ENCODE measurements around the gene WDR38.

WDR38 gene

GRCh38 chr9:124894035-124894740 lies 40.9 kb downstream of the WDR38 start:
- TF ChIP-seq CTCF (conservative IDR thresholded peaks at IDR 0.05; ENCODE audit: low read depth, low read length), result no peak
- DNase-seq (ENCODE audit: low read depth), result no peak
- no peak overlapping the region for H3K4me3 ChIP-seq (ENCODE audit: low read depth, low read length)

GRCh38 chr9:124894741-124895170 lies 41.5 kb downstream of the WDR38 start:
- DNase-seq (ENCODE audit: low read depth), result peak; percentile 79
- TF ChIP-seq CTCF (conservative IDR thresholded peaks at IDR 0.05; ENCODE audit: low read depth, low read length), result peak; percentile 80

DNA sequence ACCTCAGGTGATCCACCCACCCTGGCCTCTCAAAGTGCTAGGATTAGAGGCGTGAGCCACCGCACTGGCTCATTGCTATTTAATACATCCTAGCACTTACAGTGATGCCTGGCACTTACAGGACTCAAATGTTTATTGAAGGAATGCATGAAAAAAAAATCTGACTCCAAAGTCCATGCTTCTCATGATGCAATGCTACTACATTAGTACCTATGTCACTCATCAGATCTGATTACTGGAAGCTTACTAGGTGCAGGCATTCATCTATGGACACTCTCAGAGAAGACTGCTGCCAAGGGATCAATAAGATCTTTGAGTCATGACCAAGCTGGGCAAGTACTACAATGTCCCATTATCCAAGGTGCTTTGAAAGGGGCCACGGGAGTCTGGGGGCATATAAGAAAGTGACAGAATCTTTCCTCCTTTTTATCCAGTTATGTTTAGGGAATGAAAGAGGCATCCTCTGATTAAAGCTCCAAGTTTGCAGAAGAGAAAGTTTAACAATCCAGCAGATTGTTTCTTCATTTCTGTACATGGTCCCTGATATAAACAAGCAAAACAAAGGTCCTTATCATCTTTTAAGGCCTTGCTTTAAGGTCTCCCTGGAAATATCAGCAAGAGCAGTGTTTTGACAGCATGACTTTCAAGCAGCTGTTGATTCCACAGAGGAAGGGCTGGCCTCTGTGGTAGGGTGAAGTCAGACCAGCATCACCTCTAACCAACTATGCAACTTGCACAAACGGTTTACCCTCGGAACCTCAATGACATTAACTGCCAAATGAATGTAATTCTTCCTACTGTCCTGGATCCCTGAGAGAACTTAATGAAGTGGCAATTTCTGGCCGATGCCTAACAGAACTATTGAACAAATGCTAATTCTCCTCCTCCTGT lies 44.6 kb downstream of the WDR38 start:
- no peak for TF ChIP-seq CTCF (conservative IDR thresholded peaks at IDR 0.05; ENCODE audit: low read depth, low read length)
- peak; percentile 8 for DNase-seq (ENCODE audit: low read depth)
- no peak overlapping the region for H3K4me3 ChIP-seq (ENCODE audit: low read depth, low read length)

More at GRCh38 chr9:124894741-124895170, 41.5 kb downstream of the WDR38 start:
- no peak overlapping the region for H3K4me3 ChIP-seq (ENCODE audit: low read depth, low read length)

GRCh38 chr9:124899845-124900244 lies 46.6 kb downstream of the WDR38 start:
- no peak for TF ChIP-seq CTCF (conservative IDR thresholded peaks at IDR 0.05; ENCODE audit: low read depth, low read length)

GRCh38 chr9:124906966-124907365 lies 53.7 kb downstream of the WDR38 start:
- peak; percentile 22 for DNase-seq (ENCODE audit: low read depth)
- no peak for TF ChIP-seq CTCF (conservative IDR thresholded peaks at IDR 0.05; ENCODE audit: low read depth, low read length)
- no peak overlapping the region for H3K4me3 ChIP-seq (ENCODE audit: low read depth, low read length)

More at GRCh38 chr9:124899845-124900244, 46.6 kb downstream of the WDR38 start:
- no peak overlapping the region for H3K4me3 ChIP-seq (ENCODE audit: low read depth, low read length)
- no peak for DNase-seq (ENCODE audit: low read depth)

All from choroid plexus epithelial cell (primary cell).